GM13976 (cell line): ENCODE measurements around the gene ZNF385B.

Experiments used
- DNase-seq: peaks from one replicate; pipeline ENCODE4 v3.0.0; 2012; ENCODE audit warnings: low spot score
- CTCF ChIP-seq: IDR thresholded peaks from 2 replicates; pipeline ENCODE4 v1.5.1; 2012; ENCODE audit warnings: borderline replicate concordance, mild to moderate bottlenecking; ENCODE audit not compliant: insufficient read depth; ENCODE audit errors: extremely low read depth, missing control alignments, control extremely low read depth
- in situ Hi-C: fragments of 300-500 bp; cut with MboI; formaldehyde crosslinking; loops from one replicate; pipeline ENCODE4 v1.12.0; 2022; ENCODE audit warnings: low sequenced_read_pairs, mixed read lengths, inconsistent platforms; ENCODE audit not compliant: unreplicated experiment

The ZNF385B gene

GRCh38 chr2:179622635-179623300 is 238.6 kb downstream of the ZNF385B start:
- in situ Hi-C loops: no loop called here
- no peak for DNase-seq
- TF ChIP-seq CTCF: no peak

- in situ Hi-C loops: no loop called here
- TF ChIP-seq CTCF: no peak
- no peak for DNase-seq
Measured at GRCh38 chr2:179622112-179622511, 239.3 kb downstream of the ZNF385B start.

DNA sequence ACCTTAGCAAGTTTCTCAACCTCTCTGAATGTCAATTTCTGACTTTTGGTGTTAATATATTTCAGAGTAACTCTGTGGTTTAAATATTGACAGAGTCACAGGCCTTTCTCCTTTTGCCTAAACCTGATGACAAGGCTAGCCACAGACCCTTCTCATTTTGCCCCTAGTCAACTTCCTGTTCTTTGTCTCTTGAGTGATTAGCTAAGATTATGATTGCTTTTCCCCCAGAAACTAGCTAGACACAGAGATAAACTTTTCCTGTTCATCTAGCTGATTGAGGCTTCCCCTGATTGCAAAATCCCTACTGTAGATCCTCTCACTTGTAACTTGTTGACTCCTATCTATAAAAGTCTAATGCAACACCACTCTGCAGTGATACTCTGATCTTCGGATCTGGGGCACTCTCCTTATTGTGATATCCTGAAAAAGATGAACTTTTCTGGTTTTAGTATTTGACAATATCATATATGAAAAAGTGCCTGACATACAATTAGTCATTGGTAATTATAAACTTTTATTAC is 241.4 kb downstream of the ZNF385B start:
- in situ Hi-C loops: no loop called here
- DNase-seq: no peak
- TF ChIP-seq CTCF: no peak

GRCh38 chr2:179614121-179614520 is 247.3 kb downstream of the ZNF385B start:
- in situ Hi-C loops: no loop called here
- no peak for DNase-seq
- no peak for TF ChIP-seq CTCF

GRCh38 chr2:179613701-179614100 is 247.7 kb downstream of the ZNF385B start:
- DNase-seq: no peak
- in situ Hi-C loops: no loop called here
- no peak for TF ChIP-seq CTCF

- DNase-seq: no peak
- TF ChIP-seq CTCF: no peak
- in situ Hi-C loops: no loop called here
Measured at GRCh38 chr2:179613299-179613651, 248.1 kb downstream of the ZNF385B start.
